CD4-positive, alpha-beta T cell treated with Interleukin-10 for 1 hour (primary cell): ENCODE measurements around the gene ZBTB9.

Experiments
- DNase-seq: peaks from one replicate; pipeline ENCODE4 v3.0.0-alpha.2; 2020

ZBTB9 gene

DNA sequence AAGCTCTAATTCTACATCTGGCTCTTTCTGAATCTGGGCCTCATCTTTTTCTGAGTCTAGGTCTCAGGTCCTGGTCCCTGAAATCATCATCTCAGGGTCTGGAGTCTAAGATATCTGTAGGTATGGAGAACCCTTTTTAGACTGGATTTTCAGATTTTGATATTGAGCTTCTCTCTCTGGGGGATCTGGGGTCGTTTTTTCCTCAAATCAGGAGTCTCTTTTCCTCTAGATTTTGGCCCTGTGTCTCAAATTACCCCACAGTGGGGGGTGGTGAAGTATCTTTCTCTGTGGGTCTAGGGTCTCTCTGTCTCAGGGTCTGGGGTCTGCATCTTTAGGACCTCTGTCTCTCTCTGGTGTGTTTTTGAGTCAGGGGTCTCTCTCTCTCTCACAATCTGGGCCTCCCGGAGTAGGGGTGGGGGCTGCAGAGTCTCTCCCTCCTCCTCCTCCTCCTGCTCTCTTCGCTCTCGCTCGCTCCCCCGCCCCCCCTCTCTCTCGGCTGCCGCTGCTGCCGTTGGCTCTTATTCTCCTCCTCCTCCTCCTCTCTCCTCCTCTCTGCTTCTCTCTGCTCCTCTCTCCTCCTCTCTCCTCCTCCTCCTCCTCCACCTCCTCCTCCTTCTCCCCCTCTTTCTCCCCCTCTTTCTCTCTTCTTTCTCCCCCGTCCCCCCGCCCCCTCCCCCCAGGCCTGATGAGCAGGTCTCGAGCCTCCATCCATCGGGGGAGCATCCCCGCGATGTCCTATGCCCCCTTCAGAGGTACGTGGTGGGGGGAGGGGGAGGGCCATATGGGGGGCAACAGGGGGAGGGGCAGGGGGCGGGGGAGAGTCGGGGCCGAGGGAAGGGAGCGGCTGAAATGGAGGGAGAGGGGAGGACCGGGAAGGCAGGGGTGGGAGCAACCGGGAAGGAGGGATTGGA is 34.5 kb upstream of the ZBTB9 start, which contains the start of gene SYNGAP1:
Gene SYNGAP1, plus strand, starts transcription at position 486 of the 911 bp plus-strand sequence. Its CDS starts 200 bp downstream, at position 686.
- DNase-seq = peak; percentile 55

- no peak for DNase-seq
Observed at GRCh38 chr6:33420491-33421343, 33.7 kb upstream of the ZBTB9 start.

DNA sequence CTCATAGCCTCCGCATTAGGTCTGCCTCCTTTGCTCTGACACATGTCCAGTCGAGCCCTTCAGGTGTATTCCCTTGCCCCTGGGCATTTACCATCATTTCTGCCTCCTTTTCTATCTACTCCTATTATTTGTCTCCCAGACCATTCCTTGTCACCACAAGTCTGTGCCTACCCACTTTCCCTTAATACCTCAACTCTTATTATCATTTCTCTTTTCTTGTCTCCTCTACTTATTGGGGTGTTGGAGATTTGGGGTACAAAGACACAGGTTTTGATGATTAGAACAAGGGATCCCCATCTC is 33.1 kb upstream of the ZBTB9 start:
- DNase-seq = no peak

GRCh38 chr6:33423777-33424176 is 30.6 kb upstream of the ZBTB9 start:
- no peak for DNase-seq

DNA sequence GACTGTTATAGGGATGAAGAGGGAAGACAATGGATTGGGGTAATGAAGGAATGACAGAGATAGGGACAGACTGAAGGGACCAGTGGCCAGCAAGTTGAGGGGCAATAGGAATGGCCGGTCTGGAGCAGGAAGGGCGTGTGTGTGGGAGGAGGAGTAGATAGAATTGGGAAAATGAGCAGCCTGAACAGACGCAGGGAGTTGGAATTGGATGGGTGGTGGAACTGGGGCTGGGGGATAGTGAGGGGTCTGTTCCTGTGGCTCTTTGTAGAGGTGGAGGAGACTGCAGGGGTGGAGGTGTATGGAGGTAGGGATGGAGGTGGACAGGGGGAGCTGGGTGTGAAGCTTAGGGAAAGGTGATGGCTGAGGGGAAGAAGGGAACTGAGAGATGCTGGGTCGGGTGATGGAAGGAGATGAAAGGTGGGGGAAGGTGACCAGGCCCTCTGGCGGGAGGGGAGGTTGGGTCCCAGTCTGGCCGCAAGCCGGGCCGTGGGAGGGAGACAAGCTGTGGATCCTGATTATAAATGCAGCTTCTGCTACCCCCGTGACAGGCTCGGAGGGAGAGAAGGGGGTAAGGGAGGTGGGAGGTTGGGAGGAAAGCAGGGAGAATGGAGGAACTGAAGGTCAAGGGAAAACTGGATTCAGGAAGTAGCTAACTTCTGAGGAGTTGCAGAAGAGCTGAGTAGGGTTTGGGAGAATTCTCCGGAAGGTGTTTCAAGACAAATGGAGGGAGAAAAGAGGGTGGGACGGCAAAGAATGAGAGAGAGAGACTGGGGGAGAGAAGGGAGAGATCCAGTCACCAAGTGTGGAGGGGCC is 29.3 kb upstream of the ZBTB9 start:
- no peak for DNase-seq

DNA sequence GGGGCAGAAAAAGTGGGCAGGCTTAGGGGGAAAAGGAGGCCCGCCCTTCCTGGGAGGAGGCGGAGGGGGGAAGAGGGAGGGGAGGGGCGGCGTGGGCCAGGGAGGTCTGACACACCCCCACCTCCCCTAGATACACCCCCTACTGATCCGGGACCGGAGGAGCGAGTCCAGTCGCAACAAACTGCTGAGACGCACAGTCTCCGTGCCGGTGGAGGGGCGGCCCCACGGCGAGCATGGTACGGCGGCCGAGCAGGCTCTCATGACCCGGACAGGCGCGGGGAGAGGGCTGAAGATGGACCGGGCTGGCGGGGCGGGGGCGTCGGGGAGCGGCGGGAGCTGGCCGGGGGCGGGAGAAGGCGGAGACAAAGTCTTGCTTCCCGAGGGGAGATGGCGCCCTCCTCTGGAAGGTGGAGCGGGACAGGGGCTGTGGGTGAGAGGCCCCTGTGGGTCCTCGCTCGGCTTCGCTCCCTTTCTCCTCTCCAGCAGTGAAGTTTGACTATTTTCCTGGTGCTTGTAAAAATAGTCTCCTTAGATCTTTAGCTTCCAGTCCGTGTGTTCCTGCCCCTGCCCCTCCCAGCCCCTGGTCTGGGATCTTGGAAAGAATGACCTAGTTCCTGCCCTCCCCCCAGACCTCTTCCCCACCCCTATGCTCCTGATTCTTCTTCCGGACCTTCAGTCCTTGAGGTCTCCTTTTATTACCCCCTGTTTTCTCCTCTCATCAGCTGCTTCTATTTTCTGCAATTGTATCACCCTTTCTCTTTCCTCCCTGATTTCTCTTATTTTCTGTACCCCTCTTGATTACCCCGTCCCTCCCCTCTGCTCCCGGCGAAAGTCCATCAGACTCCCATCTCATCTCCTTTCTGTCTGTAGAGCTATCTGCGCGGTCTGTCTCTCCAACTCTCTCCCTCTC is 28.5 kb upstream of the ZBTB9 start:
- DNase-seq = peak; percentile 91

GRCh38 chr6:33426590-33427511 is 27.5 kb upstream of the ZBTB9 start:
- peak; percentile 79 for DNase-seq

GRCh38 chr6:33427585-33428223 is 26.7 kb upstream of the ZBTB9 start:
- DNase-seq = peak; percentile 81

DNA sequence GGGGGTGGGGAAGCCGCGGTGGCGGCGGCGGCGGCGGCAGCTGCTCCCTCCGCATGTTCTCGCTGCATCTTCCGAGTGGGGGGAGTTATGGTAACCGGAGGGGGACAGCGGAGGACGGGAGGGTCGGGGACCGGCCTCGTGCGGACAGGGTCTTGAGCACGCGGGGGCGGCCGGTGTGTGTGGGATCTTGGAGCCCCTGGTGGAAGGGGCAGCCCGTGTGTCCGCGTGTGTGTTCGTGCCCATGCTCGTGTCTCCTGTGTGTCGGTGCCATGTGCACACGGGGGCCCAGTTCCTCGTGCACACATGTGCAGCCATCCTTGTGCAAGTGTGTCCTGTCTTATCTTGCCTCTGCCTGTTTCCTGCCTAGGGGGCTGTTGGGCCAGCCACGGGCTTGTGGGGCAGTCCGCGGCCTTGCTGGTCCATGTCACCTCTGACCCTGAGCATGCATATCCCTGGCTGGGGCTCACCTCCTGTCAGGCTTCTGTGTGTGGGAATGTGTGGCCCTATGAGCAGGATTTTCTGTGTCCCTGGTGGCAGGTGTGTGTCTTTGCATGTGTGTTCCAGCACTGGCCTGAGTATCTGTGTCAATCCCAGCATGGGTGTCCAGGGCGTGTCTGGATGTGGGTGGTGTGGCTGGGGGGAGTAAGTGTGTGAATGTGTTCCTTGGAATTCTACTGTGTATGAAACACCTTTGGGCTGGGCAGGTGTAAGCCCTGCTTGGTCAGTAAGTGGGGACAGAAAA is 26.0 kb upstream of the ZBTB9 start:
- peak; percentile 46 for DNase-seq

DNA sequence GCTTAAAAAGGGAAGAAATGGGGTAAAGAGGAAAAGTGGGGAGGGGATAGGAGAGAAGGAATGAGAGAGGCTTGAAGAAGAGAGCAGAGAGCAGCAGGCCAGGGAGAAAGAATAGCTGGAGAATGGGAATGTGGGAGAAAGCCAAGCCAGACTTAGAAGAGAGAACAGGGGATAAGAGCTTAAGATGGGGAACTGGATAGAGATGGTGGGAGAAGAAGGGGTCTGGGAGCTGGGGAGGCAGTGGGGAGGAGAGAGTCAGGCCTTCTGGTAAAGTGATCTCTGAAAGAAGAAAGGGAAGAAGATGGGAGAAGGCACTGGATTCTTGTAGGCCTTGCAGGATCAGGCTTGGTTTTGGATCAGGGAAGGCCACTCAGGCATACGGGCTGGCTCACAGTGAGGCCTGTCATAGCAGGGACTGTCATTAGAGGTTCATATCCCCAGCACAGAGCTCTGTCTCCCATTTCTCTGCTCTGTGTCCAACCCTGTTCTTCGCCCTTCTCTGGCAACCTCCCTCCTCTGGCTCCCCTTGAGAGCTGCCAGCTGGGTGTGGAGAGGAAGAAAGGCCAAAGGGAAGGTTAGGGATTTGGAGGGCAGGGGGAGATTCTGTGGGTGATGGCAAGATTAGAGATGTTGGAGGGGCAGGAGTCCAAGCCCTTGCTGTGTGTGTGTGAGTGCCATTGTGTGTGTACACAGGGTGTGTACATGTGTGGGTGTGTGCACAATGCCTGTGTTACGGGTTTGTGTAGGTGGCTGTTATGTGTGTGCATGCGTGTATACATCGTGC is 25.2 kb upstream of the ZBTB9 start:
- DNase-seq = peak; percentile 18

DNA sequence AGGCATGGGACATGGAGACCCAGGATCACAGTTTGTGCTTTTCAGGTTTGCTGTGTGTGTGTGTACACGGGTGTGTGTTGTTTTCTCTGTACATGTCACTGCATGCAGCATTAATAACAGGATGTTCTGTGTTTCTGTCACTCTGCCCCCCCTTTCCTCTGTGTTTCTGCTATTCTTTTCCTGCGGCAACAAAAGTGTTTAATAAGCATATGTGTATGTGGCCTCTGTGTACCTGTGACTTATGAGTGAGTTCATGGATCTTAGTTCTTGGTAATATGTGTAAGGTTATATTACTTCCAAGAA is 24.7 kb upstream of the ZBTB9 start:
- peak; percentile 61 for DNase-seq

GRCh38 chr6:33430334-33430733 is 24.0 kb upstream of the ZBTB9 start:
- peak; percentile 52 for DNase-seq

- peak; percentile 90 for DNase-seq
Observed at GRCh38 chr6:33430991-33431879, 23.1 kb upstream of the ZBTB9 start.

- peak; percentile 16 for DNase-seq
Observed at GRCh38 chr6:33431880-33432541, 22.4 kb upstream of the ZBTB9 start.

- DNase-seq = no peak
Observed at GRCh38 chr6:33432546-33432945, 21.8 kb upstream of the ZBTB9 start.

- no peak for DNase-seq
Observed at GRCh38 chr6:33433001-33433543, 21.3 kb upstream of the ZBTB9 start.
